ENCODE data around the gene SLC12A3. TPM values are rescaled to one million over a fixed set of nuclear protein-coding genes. Genes with fewer than 3 reads are reported as not detected.

The SLC12A3 gene
- polyA plus RNA-seq, 3 donors, result 0.03 TPM; not detected in 2

DNA sequence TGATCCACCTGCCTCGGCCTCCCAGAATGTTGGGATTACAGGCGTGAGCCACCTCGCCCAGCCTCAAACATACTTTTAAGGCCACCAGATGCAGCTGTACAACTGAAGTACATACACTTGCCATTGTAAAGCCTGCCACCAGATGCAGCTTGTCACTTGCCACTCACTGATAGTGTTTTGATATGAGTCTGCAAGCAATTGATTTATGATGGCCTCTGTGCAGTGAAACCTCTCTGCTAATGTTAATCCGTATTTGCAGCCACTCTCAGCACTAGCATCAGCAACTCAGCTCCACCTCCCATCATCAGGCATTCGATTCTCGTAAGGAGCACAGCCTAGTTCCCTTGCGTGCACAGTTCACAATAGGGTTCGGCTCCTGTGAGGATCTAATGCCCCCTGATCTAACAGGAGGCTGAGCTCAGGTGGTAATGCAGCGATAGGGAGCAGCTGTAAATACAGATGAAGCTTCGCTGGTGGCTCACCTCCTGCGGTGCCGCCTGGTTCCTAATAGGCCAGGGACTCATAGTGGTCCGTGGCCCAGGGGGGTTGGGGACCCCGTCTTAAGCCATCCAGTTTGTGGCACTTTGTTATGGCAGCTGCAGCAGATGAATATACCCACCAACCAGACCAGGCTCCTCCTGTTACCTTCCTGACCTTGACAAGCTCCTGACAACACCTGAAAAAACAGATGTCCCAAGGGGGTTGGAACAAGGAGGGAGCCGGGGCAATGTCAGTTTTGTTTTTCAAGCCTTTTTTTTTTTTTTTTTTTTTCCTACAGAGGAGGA lies 65.7 kb downstream of the SLC12A3 start:
- no peak for DNase-seq
- Histone ChIP-seq H2AFZ (ENCODE audit: insufficient read depth, low read depth, low read length, poor library complexity, severe bottlenecking) (peak overlapping the region; percentile 79), H3K9ac (ENCODE audit: insufficient read depth, low read length, poor library complexity, severe bottlenecking) (peak overlapping the region; percentile 100), H3K4me2 (replicated peaks; ENCODE audit: extremely low read depth, low read length, poor library complexity, severe bottlenecking) (peak overlapping the region; percentile 94), H3K4me1 (ENCODE audit: control insufficient read depth in 1 of 2, insufficient read depth in 2 of 2, low read length in 2 of 2) (peaks cover 30 to 38% of the 10 kb centered on the region in 2 donors), H3K4me3 (replicated peaks in 1 of 3; ENCODE audit: low read depth in 2 of 3, low read length in 3 of 3) (no peak overlapping the region), H3K79me2 (ENCODE audit: insufficient read depth, low read length) (peaks cover 37% of the 10 kb centered on the region), H3K27me3 (ENCODE audit: control insufficient read depth in 2 of 2, insufficient read depth in 2 of 2, low read length in 2 of 2) (no peaks in the 10 kb centered on the region), H3K36me3 (replicated peaks in 1 of 2; ENCODE audit: control insufficient read depth in 1 of 2, insufficient read depth in 2 of 2, low read length in 2 of 2) (peaks cover 8 to 24% of the 10 kb centered on the region in 2 donors), H4K20me1 (ENCODE audit: insufficient read depth, low read length) (peaks cover 36% of the 10 kb centered on the region), H3K9me3 (replicated peaks in 1 of 2; ENCODE audit: control insufficient read depth in 1 of 2, insufficient read depth in 1 of 2, low read length in 2 of 2) (no peaks in the 10 kb centered on the region), H3K27ac (ENCODE audit: low read depth in 1 of 2, low read length in 2 of 2) (peak overlapping the region in 1 of 2 donors; percentile 99)
- Mint-ChIP-seq H3K27me3 (ENCODE audit: low read depth in 3 of 3) (peaks cover 2 to 16% (median 5%) of the 10 kb centered on the region in 3 donors), H3K27ac (peak overlapping the region in 6 of 7 donors; percentile 96 to 98 (median 98)), H3K4me3 (peak overlapping the region in 1 of 2 donors; percentile 39), H3K36me3 (peaks cover 18 to 24% of the 10 kb centered on the region in 2 donors), H3K4me1 (peaks cover 29% of the 10 kb centered on the region), H3K9me3 (peaks cover 0 to 2% (median 0%) of the 10 kb centered on the region in 7 donors)
- TF ChIP-seq, protein P1, sequence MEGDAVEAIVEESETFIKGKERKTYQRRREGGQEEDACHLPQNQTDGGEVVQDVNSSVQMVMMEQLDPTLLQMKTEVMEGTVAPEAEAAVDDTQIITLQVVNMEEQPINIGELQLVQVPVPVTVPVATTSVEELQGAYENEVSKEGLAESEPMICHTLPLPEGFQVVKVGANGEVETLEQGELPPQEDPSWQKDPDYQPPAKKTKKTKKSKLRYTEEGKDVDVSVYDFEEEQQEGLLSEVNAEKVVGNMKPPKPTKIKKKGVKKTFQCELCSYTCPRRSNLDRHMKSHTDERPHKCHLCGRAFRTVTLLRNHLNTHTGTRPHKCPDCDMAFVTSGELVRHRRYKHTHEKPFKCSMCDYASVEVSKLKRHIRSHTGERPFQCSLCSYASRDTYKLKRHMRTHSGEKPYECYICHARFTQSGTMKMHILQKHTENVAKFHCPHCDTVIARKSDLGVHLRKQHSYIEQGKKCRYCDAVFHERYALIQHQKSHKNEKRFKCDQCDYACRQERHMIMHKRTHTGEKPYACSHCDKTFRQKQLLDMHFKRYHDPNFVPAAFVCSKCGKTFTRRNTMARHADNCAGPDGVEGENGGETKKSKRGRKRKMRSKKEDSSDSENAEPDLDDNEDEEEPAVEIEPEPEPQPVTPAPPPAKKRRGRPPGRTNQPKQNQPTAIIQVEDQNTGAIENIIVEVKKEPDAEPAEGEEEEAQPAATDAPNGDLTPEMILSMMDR (IDR thresholded peaks at IDR 0.05), result no peak
- intact Hi-C loops (cut with micrococcal nuclease), result loop anchor here (5.0 to 10.0 kb wide), 3 partner anchors 56 to 257 kb away; partner anchors contain the start of genes PSME3IP1 (in 1 of the 2), RSPRY1 (in 1 of the 2) and SLC12A3 (in 1 of the 2)
- 100% methylated on average over 13 of the region's 15 CpGs for WGBS (ENCODE audit: insufficient coverage)

DNA sequence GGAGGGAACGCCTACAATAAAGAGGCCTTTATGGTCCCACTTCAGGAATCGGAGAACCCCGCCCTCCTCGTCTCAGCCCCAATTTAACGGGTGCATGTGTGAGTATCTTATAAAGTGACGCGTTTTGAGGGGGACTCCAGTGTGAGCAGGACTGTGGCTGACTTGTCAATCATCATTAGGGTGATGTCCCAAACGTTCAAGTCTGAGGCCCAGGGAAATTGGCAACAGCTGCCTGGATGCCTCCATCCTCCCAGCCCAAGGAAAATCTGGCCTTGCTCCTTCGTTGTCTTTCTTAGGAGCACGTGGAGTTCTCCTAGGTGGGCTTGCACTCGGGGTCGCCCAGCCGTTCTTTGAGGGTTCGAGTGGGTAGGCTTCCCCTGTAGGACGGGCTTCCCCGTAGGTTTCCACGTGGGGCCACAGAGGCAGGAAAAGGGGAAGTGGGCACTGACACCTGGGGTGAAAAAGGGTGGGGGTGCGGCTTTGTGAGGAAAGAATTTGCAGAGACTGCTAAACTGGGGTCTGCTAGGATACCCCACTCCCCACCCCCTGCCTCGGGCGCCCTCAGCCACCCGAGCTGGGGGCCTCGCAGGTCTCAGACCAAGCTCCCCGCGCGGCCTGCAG lies 66.4 kb downstream of the SLC12A3 start:
- H3K4me3 Mint-ChIP-seq, result peak overlapping the region; percentile 97 to 98
- H3K79me2 ChIP-seq (ENCODE audit: insufficient read depth, low read length), result peaks cover 44% of the 10 kb centered on the region
- TF ChIP-seq, protein P1 (IDR thresholded peaks at IDR 0.05), result no peak
- no peaks in the 10 kb centered on the region for H3K9me3 ChIP-seq (replicated peaks in 1 of 2; ENCODE audit: control insufficient read depth in 1 of 2, insufficient read depth in 1 of 2, low read length in 2 of 2)
- H3K36me3 ChIP-seq (replicated peaks in 1 of 2; ENCODE audit: control insufficient read depth in 1 of 2, insufficient read depth in 2 of 2, low read length in 2 of 2), result peaks cover 15 to 31% of the 10 kb centered on the region in 2 donors
- H3K4me2 ChIP-seq (replicated peaks; ENCODE audit: extremely low read depth, low read length, poor library complexity, severe bottlenecking), result peak overlapping the region; percentile 94
- no peak for DNase-seq
- H3K9ac ChIP-seq (ENCODE audit: insufficient read depth, low read length, poor library complexity, severe bottlenecking), result peak overlapping the region; percentile 100
- peak overlapping the region; percentile 96 to 99 (median 98) for H3K27ac Mint-ChIP-seq
- peaks cover 43% of the 10 kb centered on the region for H4K20me1 ChIP-seq (ENCODE audit: insufficient read depth, low read length)
- peaks cover 30 to 41% of the 10 kb centered on the region in 2 donors for H3K4me1 ChIP-seq (ENCODE audit: control insufficient read depth in 1 of 2, insufficient read depth in 2 of 2, low read length in 2 of 2)
- H3K27me3 Mint-ChIP-seq (ENCODE audit: low read depth in 3 of 3), result peaks cover 1 to 9% (median 2%) of the 10 kb centered on the region in 3 donors
- peak overlapping the region; percentile 79 for H2AFZ ChIP-seq (ENCODE audit: insufficient read depth, low read depth, low read length, poor library complexity, severe bottlenecking)
- intact Hi-C loops (cut with micrococcal nuclease), result loop anchor here (5.0 to 10.0 kb wide), 3 partner anchors 57 to 256 kb away; partner anchors contain the start of genes PSME3IP1 (in 1 of the 2), RSPRY1 (in 1 of the 2) and SLC12A3 (in 1 of the 2)
- 28% methylated on average over 16 of the region's 25 CpGs for WGBS (ENCODE audit: insufficient coverage)
- H3K4me1 Mint-ChIP-seq, result peaks cover 33% of the 10 kb centered on the region
- peak overlapping the region; percentile 67 to 99 for H3K27ac ChIP-seq (ENCODE audit: low read depth in 1 of 2, low read length in 2 of 2)
- H3K36me3 Mint-ChIP-seq, result peaks cover 22 to 31% of the 10 kb centered on the region in 2 donors
- peak overlapping the region; percentile 6 to 97 (median 37) for H3K4me3 ChIP-seq (replicated peaks in 1 of 3; ENCODE audit: low read depth in 2 of 3, low read length in 3 of 3)
- no peaks in the 10 kb centered on the region for H3K27me3 ChIP-seq (ENCODE audit: control insufficient read depth in 2 of 2, insufficient read depth in 2 of 2, low read length in 2 of 2)
- peaks cover 0 to 2% (median 0%) of the 10 kb centered on the region in 7 donors for H3K9me3 Mint-ChIP-seq

Data from CD14-positive monocyte (primary cell).